Measurements from ENCODE around the gene BNC2. TPM values are rescaled to one million over a fixed set of nuclear protein-coding genes. Genes with fewer than 3 reads are reported as not detected.
A peak's percentile ranks its signal among the peaks of the same experiment; 100 is the strongest.

BNC2 gene
- total and polyA plus RNA-seq, 2 of the 4 experiments (the other 2 are of a cell fraction), result 15.5 to 45.2 TPM

GRCh38 chr9:16419124-16419523 is 451.3 kb downstream of the BNC2 start:
- ChIA-PET CTCF (no interaction called here), POLR2A (ENCODE audit: unreplicated experiment) (no interaction called here)
- Histone ChIP-seq H3K4me1 (ENCODE audit: control insufficient read depth, insufficient read depth, low read length) (peaks cover 4% of the 10 kb centered on the region), H3K18ac (ENCODE audit: low read depth, low read length) (no peak overlapping the region; the same call in 1 of the 2 replicates), H2BK120ac (ENCODE audit: low read depth, low read length) (no peak overlapping the region), H2BK20ac (ENCODE audit: low read depth, low read length) (no peak overlapping the region), H4K20me1 (ENCODE audit: insufficient read depth, low read length) (peaks cover 6% of the 10 kb centered on the region; the same call in 1 of the 2 replicates), H3K4me2 (ENCODE audit: low read depth, low read length) (no peak overlapping the region), H3K36me3 (ENCODE audit: control insufficient read depth, insufficient read depth, low read length) (peaks cover 8% of the 10 kb centered on the region), H3K56ac (ENCODE audit: extremely low read depth, insufficient read depth, low read length) (no peak overlapping the region), H2BK5ac (ENCODE audit: low read depth, low read length, poor library complexity, severe bottlenecking) (no peak overlapping the region), H3K4me3 (ENCODE audit: insufficient read depth, low read depth, low read length) (no peak overlapping the region), H3K9ac (ENCODE audit: low read depth, low read length) (no peak overlapping the region), H3K14ac (replicated peaks; ENCODE audit: low read depth, low read length) (no peak overlapping the region), H3K4ac (ENCODE audit: low read depth, low read length) (no peak overlapping the region), H2BK15ac (ENCODE audit: low read depth, low read length) (no peak overlapping the region), H4K8ac (ENCODE audit: low read depth in 2 of 2, low read length in 2 of 2) (no peak overlapping the region), H3K9me3 (ENCODE audit: control insufficient read depth, insufficient read depth, low read length) (no peaks in the 10 kb centered on the region), H3K79me1 (ENCODE audit: low read depth in 1 of 2, low read length in 2 of 2) (peaks cover 3 to 4% of the 10 kb centered on the region in 2 experiments; a peak in 2 of 4 replicates), H3K27me3 (ENCODE audit: control insufficient read depth, insufficient read depth, low read length) (no peaks in the 10 kb centered on the region; the same call in 1 of the 2 replicates), H3K27ac (ENCODE audit: insufficient read depth, low read length) (no peak overlapping the region), H3K23ac (ENCODE audit: low read depth, low read length) (no peak overlapping the region), H2AK9ac (replicated peaks; ENCODE audit: low read depth, low read length, poor library complexity) (no peak overlapping the region), H3K9me1 (ENCODE audit: insufficient read depth, low read length) (peaks cover under 1% of the 10 kb centered on the region; the same call in 1 of the 2 replicates), H2AFZ (replicated peaks; ENCODE audit: low read length, poor library complexity) (no peak overlapping the region), H4K91ac (ENCODE audit: insufficient read depth, low read depth, low read length) (no peak overlapping the region), H4K5ac (ENCODE audit: low read depth, low read length) (no peak overlapping the region; the same call in 1 of the 2 replicates), H2AK5ac (ENCODE audit: low read depth, low read length) (0 out of 2 replicates have a peak overlapping the region, but pooled peaks have one; percentile 14)
- dilution Hi-C loops (cut with HindIII; ENCODE audit: low sequenced_read_pairs, unreplicated experiment) (no loop called here), intact Hi-C loops (cut with micrococcal nuclease) (loop anchor here (5.0 to 10.0 kb wide), 4 partner anchors 98 to 544 kb away; no protein-coding TSS in a partner anchor), in situ Hi-C loops (cut with MboI; ENCODE audit: low sequenced_read_pairs) (no loop called here)
- no peak for DNase-seq
- no peak for ATAC-seq (ENCODE audit: low read depth)
- 83% methylated on average over 3 of the region's 12 CpGs; no CpG with 5 or more reads in 1 of the 2 experiments for WGBS, 2 experiments (ENCODE audit: extremely low coverage in 2 of 2, insufficient read length in 1 of 2)
- no TSS peak for BruUV-seq (replicated peaks)
- TF ChIP-seq MXI1 (IDR thresholded peaks at IDR 0.05; ENCODE audit: borderline replicate concordance, low read depth, low read length), result no peak
- no peak for TF ChIP-seq CHD1 (IDR thresholded peaks at IDR 0.05; ENCODE audit: low read depth, low read length)
- no peak for TF ChIP-seq FOS (IDR thresholded peaks at IDR 0.05; ENCODE audit: low read depth, low read length)
- no peak for TF ChIP-seq NFE2L2 (IDR thresholded peaks at IDR 0.05; ENCODE audit: low read depth, low read length)
- no peak for TF ChIP-seq POLR2A (IDR thresholded peaks at IDR 0.05; ENCODE audit: low read depth, low read length)
